ENCODE measurements around the gene POU2F3.

DNA sequence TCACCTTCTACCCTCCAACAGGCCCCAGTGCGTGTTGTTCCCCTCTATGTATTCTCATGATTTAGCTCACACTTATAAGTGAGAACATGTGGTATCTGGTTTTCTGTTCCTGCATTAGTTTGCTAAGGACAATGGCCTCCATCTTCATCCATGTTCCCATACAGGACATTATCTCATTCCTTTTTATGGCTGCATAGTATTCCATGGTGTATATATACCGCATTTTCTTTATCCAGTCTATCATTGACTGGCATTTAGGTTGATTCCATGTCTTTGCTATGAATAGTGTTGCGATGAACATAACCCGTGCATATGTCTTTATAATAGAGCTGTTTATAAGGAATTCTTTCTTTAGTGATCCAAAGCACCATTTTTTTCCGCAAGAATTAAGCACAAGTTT, 56.6 kb downstream of the POU2F3 start:
- TF ChIP-seq, protein P1, sequence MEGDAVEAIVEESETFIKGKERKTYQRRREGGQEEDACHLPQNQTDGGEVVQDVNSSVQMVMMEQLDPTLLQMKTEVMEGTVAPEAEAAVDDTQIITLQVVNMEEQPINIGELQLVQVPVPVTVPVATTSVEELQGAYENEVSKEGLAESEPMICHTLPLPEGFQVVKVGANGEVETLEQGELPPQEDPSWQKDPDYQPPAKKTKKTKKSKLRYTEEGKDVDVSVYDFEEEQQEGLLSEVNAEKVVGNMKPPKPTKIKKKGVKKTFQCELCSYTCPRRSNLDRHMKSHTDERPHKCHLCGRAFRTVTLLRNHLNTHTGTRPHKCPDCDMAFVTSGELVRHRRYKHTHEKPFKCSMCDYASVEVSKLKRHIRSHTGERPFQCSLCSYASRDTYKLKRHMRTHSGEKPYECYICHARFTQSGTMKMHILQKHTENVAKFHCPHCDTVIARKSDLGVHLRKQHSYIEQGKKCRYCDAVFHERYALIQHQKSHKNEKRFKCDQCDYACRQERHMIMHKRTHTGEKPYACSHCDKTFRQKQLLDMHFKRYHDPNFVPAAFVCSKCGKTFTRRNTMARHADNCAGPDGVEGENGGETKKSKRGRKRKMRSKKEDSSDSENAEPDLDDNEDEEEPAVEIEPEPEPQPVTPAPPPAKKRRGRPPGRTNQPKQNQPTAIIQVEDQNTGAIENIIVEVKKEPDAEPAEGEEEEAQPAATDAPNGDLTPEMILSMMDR (IDR thresholded peaks at IDR 0.05), result no peak
- no peak for TF ChIP-seq POLR2A (IDR thresholded peaks at IDR 0.05)

Data from testis (tissue), 2 donors.